Upper lobe of left lung (tissue), 4 donors: Measurements from ENCODE around the gene MBLAC2.

Experiments
- EP300 ChIP-seq, 4 donors: sonication (generic); formaldehyde crosslinking; IDR thresholded peaks; one replicate each; pipeline ENCODE4 v1.5.1; 2017; ENCODE audit warnings: antibody characterized with exemption in 4 of 4, control low read depth in 2 of 4
- POLR2A ChIP-seq, 4 donors: fragments of 450-650 bp; IDR thresholded peaks; one replicate each; pipeline ENCODE4 v1.5.1; 2016 to 2017; ENCODE audit warnings: antibody characterized with exemption in 4 of 4, mild to moderate bottlenecking in 2 of 4
- TF ChIP-seq, protein P1 (sequence below), 6 experiments: fragments of 450-650 bp in 4 of 6; fragments of 200-600 bp in 2 of 6; sonication (generic) in 2 of 6; IDR thresholded peaks; one replicate each; pipeline ENCODE4 v1.5.1; 2016 to 2019; ENCODE audit warnings: antibody characterized with exemption in 6 of 6

DNA sequence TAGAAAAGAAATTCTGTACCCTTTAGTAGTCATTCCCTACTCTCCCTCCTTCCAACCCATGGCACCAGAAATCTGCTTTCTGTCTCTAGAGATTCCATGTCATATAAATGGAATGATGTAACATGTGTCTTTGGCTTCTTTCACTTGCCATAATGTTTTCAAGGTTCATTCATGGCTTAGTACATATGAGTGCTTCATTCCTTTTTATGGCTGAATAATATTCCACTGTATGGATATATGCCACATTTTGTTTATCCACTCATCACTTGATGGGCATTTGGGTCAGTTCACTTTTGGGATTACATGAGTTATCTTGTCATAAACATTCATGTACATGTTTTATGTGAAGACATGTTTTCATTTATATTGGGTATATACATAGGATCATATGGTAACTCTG is 19.5 kb upstream of the MBLAC2 start:
- TF ChIP-seq, protein P1, sequence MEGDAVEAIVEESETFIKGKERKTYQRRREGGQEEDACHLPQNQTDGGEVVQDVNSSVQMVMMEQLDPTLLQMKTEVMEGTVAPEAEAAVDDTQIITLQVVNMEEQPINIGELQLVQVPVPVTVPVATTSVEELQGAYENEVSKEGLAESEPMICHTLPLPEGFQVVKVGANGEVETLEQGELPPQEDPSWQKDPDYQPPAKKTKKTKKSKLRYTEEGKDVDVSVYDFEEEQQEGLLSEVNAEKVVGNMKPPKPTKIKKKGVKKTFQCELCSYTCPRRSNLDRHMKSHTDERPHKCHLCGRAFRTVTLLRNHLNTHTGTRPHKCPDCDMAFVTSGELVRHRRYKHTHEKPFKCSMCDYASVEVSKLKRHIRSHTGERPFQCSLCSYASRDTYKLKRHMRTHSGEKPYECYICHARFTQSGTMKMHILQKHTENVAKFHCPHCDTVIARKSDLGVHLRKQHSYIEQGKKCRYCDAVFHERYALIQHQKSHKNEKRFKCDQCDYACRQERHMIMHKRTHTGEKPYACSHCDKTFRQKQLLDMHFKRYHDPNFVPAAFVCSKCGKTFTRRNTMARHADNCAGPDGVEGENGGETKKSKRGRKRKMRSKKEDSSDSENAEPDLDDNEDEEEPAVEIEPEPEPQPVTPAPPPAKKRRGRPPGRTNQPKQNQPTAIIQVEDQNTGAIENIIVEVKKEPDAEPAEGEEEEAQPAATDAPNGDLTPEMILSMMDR (IDR thresholded peaks at IDR 0.05) = no peak
- TF ChIP-seq EP300 (IDR thresholded peaks at IDR 0.05) (no peak), POLR2A (IDR thresholded peaks at IDR 0.05) (no peak)
